ENCODE results near the gene STAT5B.
A peak's percentile ranks its signal among the peaks of the same experiment; 100 is the strongest.
"Not testable (repeated sequence)": the region's sequence is repeated elsewhere in the genome, so short reads cannot be mapped to it uniquely, and the experiment has no call there.

Gene STAT5B

GRCh38 chr17:42191275-42191608 lies 84.9 kb downstream of the STAT5B start:
- DNase-seq, result no peak

DNA sequence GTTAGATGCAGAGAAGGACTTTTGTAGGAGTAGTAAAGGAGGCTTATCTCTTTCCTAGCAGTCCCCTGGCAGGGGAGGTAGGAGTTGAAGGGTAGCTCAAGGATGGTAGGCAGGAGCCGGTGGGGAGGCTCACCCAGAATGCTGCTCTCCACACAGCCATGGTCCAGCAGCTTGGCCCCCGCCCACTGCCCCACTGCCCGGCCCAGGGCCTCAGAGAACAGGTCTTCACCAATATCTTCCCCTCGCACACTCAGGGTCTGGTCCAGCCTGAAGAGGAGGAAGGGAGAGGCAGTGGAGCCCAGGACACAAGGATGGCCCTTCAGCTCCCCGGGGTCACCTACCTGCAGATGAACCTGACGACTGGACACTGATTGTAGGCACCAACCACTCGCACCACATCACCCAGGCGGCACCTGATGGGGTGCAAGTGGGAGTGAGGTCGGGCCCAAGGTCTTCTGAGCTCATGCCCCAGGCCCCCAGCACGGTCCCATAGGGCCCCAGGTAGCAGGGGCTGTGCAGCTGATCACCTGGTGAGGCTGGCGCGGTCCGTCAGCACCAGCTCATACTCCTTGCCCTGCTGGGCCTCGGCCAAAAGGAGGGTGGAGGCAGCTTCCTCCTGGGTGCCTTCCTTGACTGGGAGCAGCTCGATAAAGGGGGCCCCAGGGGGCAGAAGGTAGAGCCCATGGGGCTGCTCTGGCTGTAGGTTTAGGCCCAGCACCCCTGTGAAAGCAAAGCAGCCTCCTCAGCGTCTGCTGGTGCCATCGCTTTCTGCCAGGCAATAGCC lies 85.5 kb downstream of the STAT5B start:
- no peak for DNase-seq

DNA sequence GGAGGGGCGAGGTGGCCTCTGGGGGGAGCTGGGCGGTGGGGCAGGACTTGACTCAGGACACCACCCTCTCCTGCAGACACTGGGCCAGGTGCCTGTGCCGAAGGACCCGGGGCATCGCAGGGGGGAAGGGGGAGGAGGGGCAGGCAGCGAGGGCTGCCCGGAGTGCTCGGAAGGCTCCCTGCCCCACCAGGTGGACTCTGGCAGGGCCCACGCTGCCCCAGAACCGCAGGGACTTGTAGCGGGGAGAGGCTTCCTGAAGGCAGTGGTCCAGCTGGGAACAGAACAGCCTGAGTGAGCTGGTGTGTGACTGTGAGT lies 86.6 kb downstream of the STAT5B start:
- DNase-seq, result no peak

GRCh38 chr17:42188749-42189650 lies 87.2 kb downstream of the STAT5B start:
- DNase-seq, result no peak

GRCh38 chr17:42187833-42188232 lies 88.4 kb downstream of the STAT5B start:
- DNase-seq, result no peak

DNA sequence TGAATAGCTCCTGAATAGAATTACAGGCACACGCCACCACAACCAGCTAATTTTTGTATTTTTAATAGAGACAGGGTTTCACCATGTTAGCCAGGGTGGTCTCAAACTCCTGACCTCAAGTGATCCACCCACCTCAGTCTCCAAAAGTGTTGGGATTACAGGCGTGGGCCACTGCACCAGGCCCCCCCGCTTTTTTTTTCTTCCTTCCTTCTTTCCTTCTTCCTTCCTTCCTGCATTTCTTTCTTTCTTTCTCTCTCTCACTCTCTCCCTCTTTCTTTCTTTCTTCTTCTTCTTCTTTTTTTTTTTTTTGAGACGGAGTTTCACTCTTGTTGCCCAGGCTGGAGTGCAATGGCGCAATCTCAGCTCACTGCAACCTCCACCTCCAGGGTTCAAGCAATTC lies 90.0 kb downstream of the STAT5B start:
- not testable (repeated sequence) for DNase-seq

DNA sequence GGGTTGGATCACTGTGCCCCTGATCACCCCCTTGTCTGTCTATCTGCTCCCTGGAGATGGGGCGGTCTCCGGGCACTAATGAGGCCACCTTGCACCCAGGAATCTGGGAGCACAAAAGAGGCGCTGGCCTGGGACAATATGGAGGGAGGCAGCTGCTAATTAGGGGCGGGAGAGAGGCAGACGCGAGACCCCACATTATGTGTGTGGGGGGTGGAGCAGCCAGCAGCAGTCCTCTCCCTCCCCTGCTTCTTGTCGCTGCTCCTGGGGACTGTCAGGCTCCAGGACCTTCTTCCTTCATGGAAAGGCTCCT lies 90.6 kb downstream of the STAT5B start:
- no peak for DNase-seq

GRCh38 chr17:42184713-42185620 lies 91.2 kb downstream of the STAT5B start, which contains the start of gene HCRT:
Gene HCRT, minus strand, starts transcription at chr17:42185452. Its CDS starts 87 bp downstream, at chr17:42185365.
- no peak for DNase-seq

DNA sequence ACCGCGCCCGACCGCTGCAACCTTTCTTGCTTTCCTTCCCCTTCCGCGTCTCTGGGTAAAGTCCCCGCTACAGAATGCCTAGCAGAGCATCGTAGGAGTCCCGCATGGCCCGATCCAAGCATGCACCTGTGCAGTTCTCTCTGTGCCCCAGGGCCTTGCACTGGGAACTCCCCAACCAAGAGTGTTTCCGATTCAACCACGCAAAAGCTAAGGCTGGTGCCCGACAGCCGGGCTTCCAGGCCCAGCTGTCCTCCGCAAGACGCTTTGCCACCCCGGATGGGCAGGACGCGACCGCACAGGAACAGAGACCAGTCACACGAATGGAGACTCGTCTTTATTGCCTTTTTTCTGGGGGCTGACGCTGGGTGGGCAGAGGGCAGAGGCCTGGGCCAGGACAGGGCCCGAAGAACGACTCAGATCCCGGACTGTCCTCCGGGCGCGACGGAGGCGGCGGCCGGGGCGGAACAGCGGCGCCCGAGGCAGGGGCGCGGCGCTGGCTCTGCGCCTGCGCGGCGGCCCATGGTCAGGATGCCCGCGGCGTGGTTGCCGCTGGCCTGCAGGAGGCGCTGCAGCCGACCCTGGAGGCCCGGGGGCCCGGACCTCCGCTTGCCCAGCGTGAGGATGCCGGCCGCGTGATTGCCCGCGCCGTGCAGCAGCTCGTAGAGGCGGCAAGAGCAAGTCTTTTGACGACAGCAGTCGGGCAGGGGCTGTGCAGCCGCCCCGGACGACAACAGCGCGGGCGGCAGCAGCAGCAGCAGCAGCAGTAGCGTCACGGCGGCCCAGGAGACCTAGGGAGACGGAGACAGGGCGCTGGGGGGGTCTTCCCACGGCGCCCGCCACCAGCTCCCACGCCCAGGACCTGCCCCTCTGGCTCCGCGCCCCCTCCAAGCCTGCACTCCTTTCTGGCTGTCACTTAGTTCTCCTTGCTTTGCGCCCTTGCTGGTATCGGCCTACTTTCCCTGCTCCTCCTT lies 92.2 kb downstream of the STAT5B start:
- DNase-seq, result peak; percentile 62

GRCh38 chr17:42182927-42183734 lies 93.1 kb downstream of the STAT5B start:
- DNase-seq, result no peak

- no peak for DNase-seq
These were observed 94.4 kb downstream of the STAT5B start for GRCh38 chr17:42181851-42182207.

DNA sequence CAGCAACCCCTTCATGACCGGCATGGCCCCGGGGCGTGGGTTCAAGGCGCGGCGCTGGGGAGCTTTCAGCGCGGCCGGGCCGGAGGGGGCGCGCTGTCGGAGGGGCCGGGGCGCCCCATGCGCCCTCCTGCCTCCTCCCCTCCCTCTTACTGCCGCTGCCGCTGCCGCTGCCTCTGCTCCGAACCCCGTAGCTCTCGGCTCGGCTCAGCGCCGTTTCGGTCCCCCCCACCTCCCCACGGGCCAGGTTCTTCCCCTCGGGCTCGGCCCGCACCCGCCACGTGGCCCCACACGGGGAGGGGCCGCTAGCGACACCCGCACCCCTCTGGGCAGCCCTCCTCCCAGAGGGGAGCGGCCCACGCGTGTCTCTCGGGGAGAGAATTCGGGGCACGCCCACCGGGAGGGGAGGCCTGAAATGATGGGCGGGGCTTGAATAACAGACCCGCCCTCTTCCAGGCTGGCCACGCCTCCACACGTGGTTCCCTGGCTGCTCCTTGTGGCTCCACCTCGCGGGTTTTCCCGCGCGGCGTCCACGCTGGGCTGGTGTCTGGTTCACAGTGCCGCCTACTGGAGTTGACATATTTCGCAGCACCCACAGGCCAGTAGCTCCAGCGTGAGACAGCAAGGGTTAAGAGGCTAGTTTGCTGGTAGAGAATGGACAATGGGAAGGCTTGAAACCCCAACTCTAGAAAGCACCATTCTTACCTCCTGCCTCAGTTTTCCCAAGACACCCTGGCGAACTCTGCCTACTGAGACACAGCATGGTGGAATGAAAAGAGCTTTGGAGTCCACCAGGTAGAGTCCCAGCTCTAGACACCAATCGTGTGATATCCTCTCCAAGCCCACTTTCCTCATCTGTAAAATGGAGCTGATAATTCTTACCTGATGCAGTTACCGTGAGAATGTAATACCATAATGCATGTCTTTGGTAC lies 95.0 kb downstream of the STAT5B start, which contains the start of gene KCNH4:
KCNH4 (minus strand) TSS at position 221 of the 929 bp plus-strand sequence; CDS start at position 24, 197 bp downstream.
- DNase-seq, result peak; percentile 83

GRCh38 chr17:42180411-42180921 lies 95.7 kb downstream of the STAT5B start:
- no peak for DNase-seq

GRCh38 chr17:42179911-42180410 lies 96.2 kb downstream of the STAT5B start:
- DNase-seq, result no peak

GRCh38 chr17:42179335-42179734 lies 96.9 kb downstream of the STAT5B start:
- DNase-seq, result no peak

- no peak for DNase-seq
These were observed 97.4 kb downstream of the STAT5B start for GRCh38 chr17:42178817-42179216.

DNA sequence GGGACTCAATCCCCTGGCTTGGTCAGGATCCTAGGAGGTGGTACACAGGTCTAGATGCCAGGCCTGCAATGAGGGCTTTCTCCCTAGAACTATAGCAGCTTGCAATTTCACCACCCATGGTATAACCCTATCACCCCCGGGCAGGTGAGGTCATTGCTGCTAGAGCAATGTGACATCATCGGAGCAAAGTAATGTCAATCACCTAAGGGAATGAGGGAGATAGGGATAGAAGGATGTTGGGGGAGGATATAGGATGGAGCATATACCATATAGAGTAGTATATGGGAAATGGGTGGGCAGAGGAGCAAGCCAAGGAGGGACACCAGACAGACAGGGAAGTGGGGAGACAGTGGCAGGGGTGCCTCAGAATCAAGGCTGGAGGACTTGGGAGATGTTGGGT lies 98.5 kb downstream of the STAT5B start:
- no peak for DNase-seq

DNA sequence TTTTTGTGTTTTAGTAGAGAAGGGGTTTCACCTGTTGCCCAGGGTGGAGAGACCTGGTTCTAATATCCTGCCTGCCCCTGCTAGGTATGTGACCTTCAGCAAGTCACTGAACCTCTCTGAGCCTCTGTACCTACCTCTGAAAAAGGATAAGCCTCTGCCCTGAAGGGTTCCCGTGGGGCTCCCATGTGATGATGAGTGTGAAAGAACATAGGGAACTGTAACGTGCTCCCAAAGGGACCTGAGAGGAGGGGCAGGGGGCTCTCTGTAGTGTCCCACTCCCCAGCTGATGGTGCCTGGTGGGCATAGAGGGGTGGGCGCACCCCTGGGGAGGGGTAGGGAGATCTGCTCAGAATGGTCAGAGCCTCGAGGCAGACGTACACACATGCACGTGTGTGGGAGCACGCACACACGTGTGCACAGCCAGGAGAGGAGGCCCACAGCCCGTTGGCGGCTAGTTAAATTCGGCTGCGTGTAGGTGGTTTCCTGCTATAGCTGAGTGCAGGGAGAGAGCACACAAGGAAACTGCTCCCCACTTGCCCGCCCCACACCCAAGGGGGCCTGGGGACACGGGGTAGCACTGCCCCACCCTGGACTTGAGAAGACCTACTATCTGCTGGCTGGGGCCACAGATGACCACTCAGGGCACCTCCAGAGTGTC lies 101.9 kb downstream of the STAT5B start:
- no peak for DNase-seq

GRCh38 chr17:42171831-42172230 lies 104.4 kb downstream of the STAT5B start:
- no peak for DNase-seq

Measured in activated T-cell treated with anti-CD3 and anti-CD28 coated beads for 4 hours (primary cell).